Stimulated activated CD8-positive, alpha-beta memory T cell treated with anti-CD3 and anti-CD28 coated beads, Interleukin-4, amount 100 ng/mL, for 48 hours (primary cell): ENCODE measurements around the gene CDK12.

Source experiments
- DNase-seq: peaks from one replicate; pipeline ENCODE4 v3.0.0-alpha.2; 2020

CDK12 gene

DNA sequence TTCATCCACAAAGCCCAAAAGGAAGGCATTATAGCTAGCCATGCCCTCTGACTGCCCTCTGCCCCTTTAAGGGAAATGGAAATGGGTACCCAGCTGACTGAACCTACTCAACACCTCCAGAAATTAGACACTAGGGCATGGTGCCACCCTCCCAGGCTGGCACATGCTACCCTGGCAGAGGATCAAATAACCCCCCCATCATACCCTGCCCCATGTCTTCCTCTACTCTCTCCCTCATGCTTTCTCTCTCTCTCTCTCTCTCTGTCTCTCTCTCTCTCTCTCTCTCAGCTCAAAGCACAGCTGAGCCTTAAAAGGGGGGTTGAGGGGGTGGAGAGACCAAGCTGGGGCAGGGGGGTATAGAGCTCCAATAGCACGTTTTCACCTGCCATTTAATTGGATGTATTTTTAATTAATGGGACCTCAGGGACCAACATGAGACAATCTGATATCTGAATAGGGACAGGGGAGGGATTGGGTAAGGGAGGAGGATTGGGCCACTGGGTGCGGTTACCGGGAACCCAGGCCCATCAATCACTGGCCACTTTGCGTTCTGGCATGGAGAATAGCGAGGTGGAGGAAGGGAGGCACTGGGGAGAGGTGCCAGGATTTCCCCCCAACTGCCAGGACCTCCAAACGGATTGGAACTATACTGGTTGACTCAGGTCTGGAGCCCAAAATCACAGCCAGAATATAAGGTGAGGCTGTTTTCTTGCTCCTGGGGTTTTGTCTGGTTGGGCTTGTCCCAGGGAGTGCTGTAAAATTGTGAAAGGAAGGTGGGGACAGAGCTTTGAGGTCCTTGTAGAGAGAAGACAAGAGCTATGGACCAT is 88.7 kb downstream of the CDK12 start:
- no peak for DNase-seq

- DNase-seq = no peak
Observed at GRCh38 chr17:39551879-39552278, 90.6 kb downstream of the CDK12 start.

GRCh38 chr17:39553341-39553945 is 92.2 kb downstream of the CDK12 start:
- no peak for DNase-seq

DNA sequence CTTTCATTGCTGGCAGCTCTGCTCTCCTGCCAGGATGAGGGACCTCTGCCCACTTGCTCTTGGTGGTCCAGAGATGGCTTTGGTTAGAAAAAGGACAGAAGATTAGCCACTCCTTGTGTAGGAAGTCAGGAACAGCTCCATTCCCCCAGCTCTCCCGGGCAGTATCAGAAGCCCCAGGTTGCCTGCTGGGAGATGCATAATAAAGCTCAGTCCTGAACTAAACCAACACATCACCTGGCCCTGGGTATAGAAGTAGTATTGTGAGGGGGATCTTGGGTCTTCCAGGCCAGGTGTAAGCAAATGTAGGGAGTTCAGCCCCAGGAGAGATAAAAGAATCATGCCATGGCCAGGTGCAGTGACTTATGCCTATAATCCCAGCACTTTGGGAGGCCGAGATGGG is 94.1 kb downstream of the CDK12 start:
- DNase-seq = no peak

DNA sequence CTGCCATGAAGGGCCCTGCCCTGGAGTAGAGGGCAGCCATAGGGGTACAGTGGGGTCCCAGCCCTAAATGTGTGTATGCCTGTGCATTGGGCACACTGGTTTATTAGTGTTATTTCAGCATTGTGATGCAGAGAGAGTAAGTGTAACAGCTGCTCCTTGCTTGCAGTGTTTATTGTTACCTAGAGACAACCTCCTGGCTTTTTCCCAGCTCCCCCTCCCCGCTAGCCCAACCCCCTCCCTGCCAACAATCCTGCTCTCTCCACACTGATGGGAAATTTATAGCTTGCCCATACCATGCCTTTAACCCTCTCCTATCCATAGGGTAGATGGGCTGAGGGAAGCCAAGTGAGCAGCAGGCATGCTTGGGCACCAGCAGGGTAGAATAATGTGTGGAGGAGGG is 95.1 kb downstream of the CDK12 start:
- no peak for DNase-seq

DNA sequence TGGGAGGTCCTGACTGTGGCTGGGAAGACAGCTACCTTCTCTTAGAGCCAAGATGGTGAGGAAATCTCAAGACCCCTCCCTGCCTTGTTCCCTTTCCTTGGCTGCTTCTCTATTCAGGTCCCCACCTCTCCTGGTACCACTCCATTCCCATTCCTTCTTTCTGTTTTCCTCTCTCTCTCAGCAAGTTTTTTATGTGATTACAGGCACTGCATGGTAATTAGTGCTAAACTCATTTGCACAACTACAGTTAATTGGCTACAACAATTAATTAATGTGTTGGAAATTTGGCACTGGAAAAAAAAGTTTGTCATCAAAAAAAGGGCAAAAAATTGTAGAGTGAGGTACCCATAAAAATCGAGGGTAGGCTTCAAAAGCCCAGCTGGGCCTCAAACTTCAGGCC is 101.1 kb downstream of the CDK12 start:
- no peak for DNase-seq

- DNase-seq = no peak
Observed at GRCh38 chr17:39562976-39563375, 101.7 kb downstream of the CDK12 start.

DNA sequence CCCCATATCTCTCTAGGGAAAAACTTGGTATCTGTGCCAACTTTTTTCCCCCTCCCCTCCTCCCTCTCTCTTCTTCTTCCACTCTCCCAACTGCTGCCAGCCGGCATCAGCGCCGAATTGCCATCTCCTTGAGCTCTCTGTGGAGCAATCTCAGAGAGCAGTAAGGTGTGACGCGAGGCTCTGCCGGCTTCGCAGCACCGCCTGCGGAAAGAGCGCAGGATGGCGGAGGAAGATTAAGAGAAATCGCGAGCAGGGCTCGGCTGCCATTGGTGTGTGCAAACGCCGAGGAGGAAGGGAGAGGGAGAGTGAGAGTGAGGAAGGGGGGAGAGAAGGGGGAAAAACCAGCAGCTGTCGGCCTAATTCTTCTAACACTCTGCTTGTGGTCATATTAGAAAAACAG is 102.2 kb downstream of the CDK12 start:
- no peak for DNase-seq

DNA sequence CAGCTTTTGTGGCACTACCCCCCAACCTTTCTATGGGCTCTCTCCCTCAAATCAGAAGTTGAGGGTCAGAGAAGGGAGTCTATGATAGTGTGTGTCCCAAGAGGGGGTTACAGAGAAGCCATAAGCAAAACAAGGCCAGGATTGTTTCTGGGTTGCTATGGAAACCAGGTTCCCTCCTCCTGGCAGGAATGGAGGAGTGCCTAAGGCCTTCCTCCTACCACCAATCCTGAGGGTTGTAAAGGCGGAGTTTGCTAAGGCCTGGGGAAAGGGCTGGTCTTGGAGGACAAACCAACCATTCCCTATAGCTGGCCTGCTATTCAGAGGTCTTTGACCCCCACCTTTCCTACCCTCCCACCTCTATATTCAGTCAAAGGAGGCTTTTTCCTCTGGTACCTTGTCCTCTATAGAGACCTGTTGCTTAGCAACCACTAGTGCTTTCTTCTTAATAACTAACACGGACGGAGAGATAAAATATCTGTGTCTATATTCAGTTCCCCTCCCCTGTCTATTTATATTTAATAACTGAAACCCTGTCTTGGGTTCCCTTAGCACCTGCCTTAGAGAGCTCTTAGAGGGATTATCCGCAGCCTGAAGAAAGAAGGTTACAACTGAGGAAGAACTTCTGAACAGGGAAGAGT is 103.0 kb downstream of the CDK12 start:
- DNase-seq = no peak

- no peak for DNase-seq
Observed at GRCh38 chr17:39566094-39566850, 105.0 kb downstream of the CDK12 start.

DNA sequence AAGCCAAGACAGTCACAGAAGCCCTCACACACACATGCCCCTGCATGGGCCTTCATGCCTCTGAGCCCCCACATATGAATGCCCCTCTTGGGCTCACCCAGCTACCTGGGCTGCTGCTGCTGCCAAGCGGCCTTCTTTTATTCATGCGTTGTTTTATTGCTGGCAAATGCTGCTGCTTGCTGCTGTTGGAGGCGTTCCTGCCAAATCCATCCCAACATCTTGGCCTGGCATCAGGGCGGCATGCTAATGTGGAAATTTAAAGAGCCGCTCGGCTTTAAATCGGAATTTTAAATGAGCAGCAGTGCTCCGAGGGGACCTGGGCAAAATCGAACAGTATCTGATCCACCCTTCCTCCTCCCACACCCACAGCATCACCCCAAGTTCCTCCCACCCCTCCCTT is 107.4 kb downstream of the CDK12 start:
- DNase-seq = no peak

- no peak for DNase-seq
Observed at GRCh38 chr17:39569126-39569525, 107.8 kb downstream of the CDK12 start.

DNA sequence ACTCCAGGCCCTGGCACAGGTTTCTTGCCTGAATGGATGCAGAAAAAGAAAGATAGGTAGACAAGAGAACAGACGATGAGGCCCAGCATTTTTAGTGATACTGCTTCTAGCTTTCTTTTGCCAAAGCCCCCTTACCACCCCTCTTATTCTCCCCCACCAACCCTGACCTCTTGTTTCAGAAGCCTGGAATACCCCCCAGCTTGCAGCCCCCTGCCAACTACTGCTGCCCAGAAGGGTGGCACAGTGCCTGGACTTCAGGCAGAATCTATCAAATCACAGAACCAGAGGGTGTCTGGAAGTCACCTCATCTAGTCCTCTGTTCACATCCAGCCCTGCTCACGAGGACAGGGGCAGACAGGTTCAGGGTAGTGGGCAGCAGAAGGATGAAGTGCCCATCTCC is 110.8 kb downstream of the CDK12 start:
- no peak for DNase-seq

GRCh38 chr17:39573447-39574298 is 112.4 kb downstream of the CDK12 start:
- DNase-seq = peak; percentile 64

- peak; percentile 30 for DNase-seq
Observed at GRCh38 chr17:39576187-39576586, 114.9 kb downstream of the CDK12 start.

DNA sequence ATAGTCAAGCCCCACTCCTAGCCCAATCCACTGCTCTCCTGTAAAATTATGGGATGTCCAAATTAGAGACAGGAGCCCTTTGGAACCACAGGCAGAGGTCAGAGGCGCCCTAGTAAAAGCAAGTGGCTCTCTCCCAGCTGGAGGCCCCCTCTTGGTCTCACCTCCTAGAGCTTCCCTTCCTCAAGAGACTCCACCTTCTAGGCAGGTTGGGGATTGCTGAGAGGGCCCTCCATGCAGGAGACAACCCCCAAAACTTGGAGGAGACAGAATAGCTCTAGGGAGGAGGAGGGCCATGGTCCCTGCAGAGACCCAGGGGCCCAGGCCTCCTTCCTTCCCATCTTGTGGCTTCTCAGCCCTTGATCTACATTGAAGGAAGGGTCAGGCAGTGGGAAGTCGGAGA is 117.0 kb downstream of the CDK12 start:
- DNase-seq = no peak

- DNase-seq = no peak
Observed at GRCh38 chr17:39579318-39580081, 118.2 kb downstream of the CDK12 start.

- DNase-seq = no peak
Observed at GRCh38 chr17:39580082-39580468, 118.8 kb downstream of the CDK12 start.

- no peak for DNase-seq
Observed at GRCh38 chr17:39581071-39581758, 119.9 kb downstream of the CDK12 start.

DNA sequence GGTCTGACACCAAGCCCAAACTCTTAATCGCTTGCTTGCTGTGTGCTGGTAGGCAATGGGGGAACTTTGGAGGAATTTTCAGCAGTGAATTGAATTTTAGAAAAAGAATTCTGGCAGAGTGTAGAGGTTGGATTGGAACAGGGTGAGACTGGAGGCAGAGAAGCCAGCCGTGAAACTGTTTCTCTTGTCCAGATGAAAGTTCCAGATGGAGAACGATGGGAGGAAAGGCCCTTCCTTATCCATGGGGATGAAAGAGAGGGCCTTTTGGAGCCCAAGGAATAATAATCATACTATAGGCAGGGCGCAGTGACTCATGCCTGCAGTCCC is 120.4 kb downstream of the CDK12 start:
- DNase-seq = no peak

DNA sequence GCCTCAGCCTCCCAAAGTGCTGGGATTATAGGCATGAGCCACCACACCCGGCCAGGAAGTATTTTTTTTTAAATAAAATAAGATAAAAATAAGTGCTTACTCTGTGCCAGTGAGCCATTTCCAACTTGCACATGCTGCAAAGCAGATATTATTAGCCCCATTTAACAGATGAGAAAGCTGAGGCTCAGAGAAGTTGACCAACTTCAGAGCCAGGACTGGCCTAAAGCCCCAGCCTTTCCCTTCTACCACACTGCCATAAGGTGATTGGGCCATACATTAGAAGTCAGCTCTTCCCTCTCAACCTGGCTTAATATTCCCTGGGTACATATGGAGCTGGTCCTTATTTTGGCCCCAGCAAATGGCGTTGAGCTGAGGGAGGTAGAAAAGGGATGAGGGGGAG is 121.4 kb downstream of the CDK12 start:
- no peak for DNase-seq
